DMS53 (cell line): ENCODE measurements around the gene ST8SIA5.
"Not testable (repeated sequence)": the region's sequence is repeated elsewhere in the genome, so short reads cannot be mapped to it uniquely, and the experiment has no call there.

ENCODE experiments used
- DNase-seq: peaks from one replicate; lab custom pipeline; 2025; lab: John Stamatoyannopoulos, UW

The ST8SIA5 gene

DNA sequence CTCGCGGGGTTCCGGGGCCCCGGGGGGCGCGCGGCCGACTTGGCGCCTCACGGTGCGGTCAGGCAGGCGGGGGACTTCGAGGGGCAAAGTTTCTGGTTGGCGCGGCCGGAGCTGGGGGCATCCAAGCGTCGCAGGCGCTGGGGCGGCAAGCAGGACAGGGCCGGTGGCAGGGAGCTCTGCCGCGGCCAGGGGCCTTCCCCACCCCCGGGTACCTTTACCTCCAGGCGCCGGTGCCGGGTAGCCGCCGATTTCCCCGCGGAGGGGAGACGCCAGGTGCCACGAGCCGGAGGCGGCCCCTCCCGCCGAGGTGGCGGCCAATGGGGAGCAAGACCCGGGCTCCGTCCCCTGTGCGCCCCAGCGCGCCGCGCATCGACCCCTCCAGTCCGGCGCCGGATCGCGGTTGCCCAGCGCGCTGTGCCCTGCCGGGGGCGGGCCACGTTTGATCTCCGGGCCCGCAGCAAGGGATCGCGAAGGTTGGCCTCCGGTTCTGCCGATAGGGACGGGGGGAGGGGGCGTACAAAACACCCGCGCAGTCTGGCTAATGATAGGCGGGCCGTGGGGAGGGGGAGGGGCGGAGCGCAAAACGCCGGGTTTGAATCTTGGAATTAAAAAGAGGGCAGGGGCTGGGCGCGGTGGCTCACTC, at the start of gene ST8SIA5:
Gene ST8SIA5, minus strand, starts transcription at position 495 of the 643 bp plus-strand sequence. CDS start 545 bp downstream, outside the sequence.
- peak; percentile 92 for DNase-seq

DNA sequence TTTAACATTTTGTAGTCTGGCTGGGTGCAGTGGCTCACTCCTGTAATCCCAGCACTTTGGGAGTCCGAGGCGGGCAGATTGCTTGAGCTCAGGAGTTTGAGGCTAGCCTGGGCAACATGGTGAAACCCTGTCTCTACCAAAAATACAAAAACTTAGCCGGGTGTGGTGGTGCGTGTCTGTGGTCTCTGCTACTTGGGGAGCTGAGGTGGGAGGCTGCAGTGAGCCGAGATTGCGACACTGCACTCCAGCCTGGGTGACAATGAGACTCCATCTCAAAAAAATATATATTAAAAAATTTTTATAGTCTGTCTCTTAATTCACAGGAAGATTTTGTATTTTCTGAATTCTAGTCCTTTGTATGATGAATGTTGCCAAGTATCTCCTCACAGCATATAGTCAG, 39.1 kb upstream of the ST8SIA5 start:
- DNase-seq: not testable (repeated sequence)

DNA sequence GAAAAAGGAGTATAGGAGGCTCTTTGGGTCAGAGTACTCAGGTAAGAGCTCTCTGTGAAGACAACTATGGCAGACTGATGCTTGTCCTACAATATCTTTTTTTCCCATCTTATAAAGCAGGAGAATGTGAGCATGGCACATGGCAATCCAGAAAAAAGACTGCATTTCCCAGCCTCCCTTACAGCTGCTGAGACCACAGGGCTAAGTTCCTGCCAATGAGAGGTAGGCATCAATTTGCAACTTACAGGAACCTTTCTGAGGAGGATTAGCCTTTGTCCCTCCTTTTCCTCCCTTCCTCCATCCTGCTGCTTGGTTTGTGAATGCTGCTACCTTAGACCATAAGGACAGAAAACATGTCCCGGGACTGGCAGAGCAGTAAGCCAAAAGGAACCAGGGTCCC, 37.8 kb upstream of the ST8SIA5 start:
- DNase-seq: no peak

DNA sequence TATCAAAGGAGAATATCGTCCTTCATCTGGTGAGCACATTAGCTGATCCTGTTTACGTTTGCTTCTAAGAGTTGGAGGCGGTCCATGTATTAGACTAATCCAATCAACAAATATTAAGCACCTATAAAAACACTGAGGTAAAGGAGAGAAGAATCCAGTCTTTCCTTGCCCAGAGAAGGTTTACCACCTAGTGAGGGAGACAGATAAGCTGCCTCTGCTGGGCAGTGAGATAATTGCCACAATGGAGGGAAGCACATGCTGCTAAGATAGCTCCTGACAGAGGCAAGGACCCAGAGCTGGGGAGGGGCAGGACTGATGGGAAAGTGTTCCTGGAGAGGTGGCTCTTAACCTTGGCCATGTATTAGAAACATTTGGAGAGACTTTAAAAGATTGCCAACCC, 36.7 kb upstream of the ST8SIA5 start:
- DNase-seq: peak; percentile 44

DNA sequence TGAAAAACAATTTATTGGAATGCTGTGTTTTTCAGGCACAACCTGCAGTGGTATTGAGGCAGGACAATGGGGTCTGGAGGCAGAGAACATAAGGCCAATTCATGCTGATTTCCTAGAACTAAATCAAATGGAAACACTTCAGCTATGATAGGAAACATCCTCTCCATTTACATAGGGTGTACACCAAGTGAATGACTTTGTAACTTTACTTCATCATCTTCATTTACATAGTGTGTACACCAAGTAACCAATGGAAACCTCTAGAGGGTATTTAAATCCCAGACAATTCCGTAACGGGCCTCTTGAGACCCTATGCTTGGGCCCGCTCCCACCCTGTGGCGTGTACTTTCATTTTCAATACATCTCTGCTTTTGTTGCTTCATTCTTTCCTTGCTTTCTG, 32.2 kb upstream of the ST8SIA5 start:
- no peak for DNase-seq

DNA sequence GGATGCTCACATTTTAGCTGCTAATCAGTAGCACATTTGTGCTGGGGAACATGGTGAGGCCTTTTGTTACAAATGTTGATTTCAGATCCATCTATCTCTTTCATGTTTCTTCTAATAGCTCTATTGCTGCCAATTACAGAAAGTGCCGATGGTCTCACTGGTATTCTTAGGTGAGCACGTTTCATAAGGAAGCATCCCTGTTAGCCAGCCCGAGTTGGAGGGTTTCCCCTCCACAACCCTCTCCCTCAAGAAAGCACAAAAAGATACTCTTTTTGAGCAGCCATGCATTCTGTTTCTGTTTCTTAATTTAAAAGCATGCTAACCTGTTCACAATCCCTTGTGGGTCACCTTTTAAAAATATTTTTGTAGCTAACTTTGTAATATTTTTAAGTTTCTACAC, 30.8 kb upstream of the ST8SIA5 start:
- no peak for DNase-seq

GRCh38 chr18:46772357-46772756, 15.5 kb upstream of the ST8SIA5 start:
- DNase-seq: peak; percentile 20

DNA sequence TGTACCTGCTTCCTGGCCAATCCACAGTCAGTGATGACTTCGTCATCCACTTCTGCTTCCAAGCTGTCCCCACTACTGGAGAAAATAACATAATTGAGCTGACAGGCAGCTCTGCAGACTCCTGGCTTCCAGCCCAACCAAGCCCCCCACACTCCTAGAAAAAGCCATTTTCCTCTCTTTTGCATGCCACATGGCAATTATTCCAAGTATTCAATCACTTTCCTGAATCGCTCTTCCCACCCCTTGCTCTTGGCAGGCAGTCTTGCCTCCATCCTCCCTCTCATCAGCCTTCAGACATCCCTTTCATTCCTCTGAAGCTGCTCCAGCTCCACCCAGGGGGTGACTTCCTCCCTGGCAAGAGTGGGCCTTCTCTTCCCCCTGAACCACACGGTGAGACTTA, 14.3 kb upstream of the ST8SIA5 start:
- DNase-seq: no peak

GRCh38 chr18:46770708-46771107, 13.9 kb upstream of the ST8SIA5 start:
- DNase-seq: no peak

- DNase-seq: no peak
Observed at GRCh38 chr18:46768166-46768921, 11.5 kb upstream of the ST8SIA5 start.

GRCh38 chr18:46767217-46767616, 10.4 kb upstream of the ST8SIA5 start:
- no peak for DNase-seq

GRCh38 chr18:46764586-46764985, 7.7 kb upstream of the ST8SIA5 start:
- no peak for DNase-seq

GRCh38 chr18:46761059-46761769, 4.4 kb upstream of the ST8SIA5 start:
- DNase-seq: peak; percentile 67

DNA sequence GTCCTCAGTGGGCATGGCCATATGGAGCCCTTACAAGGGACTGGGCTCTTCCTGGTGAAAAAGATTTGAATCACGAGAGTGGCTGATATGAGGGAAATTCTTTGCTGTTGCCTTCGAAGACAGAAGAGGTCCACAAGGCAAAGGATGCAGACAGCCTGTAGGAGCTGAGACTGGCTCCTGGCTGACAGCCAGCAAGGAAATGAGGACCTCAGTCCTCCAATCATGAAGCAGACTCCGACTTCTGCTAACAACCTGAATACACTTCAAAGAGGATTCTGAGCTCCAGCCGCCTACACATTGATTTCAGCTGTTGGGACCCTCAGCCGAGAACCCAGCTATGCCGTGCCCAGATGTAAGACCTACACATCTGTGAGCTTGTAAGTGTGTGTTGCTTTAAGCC, 3.0 kb upstream of the ST8SIA5 start:
- DNase-seq: peak; percentile 34

DNA sequence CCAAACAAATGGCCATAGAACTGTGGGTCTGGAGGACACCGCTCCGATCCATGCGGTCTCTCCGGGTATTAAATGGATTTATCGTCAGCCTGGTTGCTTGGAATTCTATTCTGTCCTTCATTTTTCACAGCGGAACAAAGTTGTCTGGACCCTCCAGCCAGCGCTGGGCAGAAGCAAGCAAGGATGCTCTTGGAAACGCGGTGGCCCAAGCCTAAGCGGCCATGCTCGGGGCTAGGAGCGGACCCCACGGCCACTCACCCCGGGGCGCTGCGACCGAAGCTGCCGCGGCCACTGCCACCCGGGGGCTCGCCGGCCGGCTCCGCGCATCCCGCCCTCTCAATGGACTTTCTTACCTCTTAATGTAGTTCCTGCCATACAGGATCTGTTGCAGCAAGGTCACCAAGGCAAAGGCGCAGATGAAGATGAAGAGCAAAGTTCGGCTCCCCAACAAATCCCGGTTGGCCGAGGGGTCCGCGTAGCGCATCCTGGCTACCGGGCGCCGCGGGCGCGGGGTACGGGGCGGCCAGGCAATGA, 761 bp downstream of the ST8SIA5 start:
- peak; percentile 69 for DNase-seq

- DNase-seq: peak; percentile 66
Observed at GRCh38 chr18:46755315-46756024, 1.4 kb downstream of the ST8SIA5 start.

- no peak for DNase-seq
Observed at GRCh38 chr18:46754661-46755292, 2.1 kb downstream of the ST8SIA5 start.

- DNase-seq: no peak
Observed at GRCh38 chr18:46754188-46754587, 2.7 kb downstream of the ST8SIA5 start.

- no peak for DNase-seq
Observed at GRCh38 chr18:46751882-46752281, 5.0 kb downstream of the ST8SIA5 start.

- DNase-seq: no peak
Observed at GRCh38 chr18:46750626-46751025, 6.2 kb downstream of the ST8SIA5 start.

DNA sequence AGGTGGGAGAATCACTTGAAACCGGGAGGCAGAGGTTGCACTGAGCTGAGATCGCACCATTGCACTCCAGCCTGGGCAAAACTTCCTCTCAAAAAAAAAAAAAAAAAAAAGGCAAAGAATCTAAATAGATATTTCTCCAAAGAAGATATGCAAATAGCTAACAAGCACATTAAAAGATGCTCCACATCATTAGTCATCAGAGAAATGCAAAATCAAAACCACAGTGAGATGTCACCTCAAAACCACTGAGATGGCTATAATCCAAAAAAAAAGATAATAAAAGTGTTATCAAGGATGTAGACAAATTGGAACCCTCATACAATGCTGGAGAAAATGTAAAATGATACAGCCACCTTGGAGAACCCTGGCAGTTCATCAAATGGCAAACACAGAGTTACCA, 8.4 kb downstream of the ST8SIA5 start:
- no peak for DNase-seq

DNA sequence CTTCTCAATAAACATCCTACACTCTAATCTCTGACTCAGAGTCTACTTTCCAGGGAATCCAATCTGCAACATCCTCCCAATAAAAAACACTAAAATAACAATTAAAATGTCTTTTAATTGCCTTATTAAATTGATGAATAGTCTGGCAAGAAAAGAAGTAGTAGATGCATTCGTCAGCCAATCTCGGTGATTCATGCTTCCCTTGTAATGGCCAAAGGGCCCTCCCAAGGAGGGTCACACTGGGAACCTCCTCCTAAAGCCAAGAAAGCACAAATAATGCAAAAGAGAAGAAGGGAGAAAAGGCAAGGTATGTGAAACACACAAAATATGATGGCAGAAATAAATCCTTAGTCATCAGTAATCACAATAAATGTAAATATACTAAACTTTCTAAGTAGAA, 16.8 kb downstream of the ST8SIA5 start:
- no peak for DNase-seq
